Measurements from ENCODE around the gene NFIX.

The NFIX gene

DNA sequence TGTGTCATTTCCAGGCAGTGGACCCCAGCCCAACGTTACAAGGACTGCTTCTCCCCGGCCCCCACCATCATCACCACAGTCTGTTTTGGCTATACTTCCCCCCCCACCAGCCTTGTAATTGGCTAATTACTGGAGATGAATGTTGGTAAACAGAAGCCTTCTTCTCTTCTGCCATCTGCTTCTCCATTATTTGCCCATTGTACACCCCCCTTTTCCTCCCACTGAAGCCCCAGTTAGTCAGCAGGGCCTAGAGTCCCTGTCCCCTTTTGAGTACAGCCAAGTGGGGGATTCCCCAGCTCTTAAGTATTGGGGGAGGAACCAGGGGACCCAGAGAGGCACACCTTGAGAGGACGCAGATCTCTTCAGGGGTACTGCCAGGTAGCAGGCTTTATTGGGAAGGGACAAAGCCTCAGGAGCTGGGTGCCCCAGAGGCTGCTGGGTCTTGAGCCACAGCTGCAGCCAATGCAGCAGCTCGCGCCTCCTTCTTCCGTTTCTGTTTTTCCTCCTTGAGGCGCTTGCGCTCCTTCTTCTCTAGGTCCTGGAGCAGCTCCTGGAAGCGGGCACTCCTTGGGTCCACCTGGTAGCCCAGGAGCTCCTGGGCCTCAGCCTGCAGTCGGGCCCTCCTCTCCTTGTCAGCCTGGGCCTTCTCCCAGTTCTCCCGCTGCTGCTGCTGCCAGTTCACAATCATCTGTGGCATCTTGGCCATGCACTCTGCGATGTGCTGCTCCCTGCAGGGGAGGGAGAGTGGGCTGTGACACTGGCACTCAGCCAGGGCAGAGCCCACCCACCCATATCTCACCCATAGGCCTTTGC, 41.3 kb upstream of the NFIX start:
- TF ChIP-seq GATA3 (IDR thresholded peaks at IDR 0.05; ENCODE audit: low read depth, low read length) (no peak), GATA2 (IDR thresholded peaks at IDR 0.05; ENCODE audit: low read depth, low read length) (0 out of 2 replicates have a peak, but pooled peaks have one; percentile 31)

GRCh38 chr19:12954612-12954962, 40.7 kb upstream of the NFIX start:
- TF ChIP-seq GATA3 (IDR thresholded peaks at IDR 0.05; ENCODE audit: low read depth, low read length) (no peak), GATA2 (IDR thresholded peaks at IDR 0.05; ENCODE audit: low read depth, low read length) (no peak)

DNA sequence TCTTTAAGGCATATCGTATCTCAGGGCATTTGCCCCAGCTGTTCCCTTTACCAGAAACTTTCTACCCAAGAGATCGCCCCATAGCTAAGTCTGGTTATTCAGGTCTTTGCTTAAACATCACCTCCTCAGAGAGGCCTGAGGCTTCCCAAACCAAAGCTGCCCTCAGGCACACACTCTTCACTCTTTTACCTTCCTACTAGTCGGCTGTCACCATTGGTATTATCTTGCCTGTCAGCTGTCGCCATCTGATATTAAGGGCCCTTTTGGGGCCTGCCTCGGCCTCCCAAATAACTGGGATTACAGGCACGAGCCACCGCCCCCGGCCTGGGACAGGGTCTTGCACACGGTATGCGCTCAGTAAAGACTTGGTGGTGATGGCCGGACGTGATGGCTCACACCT, 39.3 kb upstream of the NFIX start:
- no peak for TF ChIP-seq GATA3 (IDR thresholded peaks at IDR 0.05; ENCODE audit: low read depth, low read length)
- no peak for TF ChIP-seq GATA2 (IDR thresholded peaks at IDR 0.05; ENCODE audit: low read depth, low read length)

GRCh38 chr19:12956446-12957388, 38.6 kb upstream of the NFIX start, which contains the start of gene GADD45GIP1:
Gene GADD45GIP1 (minus strand): TSS chr19:12957223. CDS start chr19:12957212, 11 bp downstream.
- TF ChIP-seq GATA3 (IDR thresholded peaks at IDR 0.05; ENCODE audit: low read depth, low read length) = no peak
- no peak for TF ChIP-seq GATA2 (IDR thresholded peaks at IDR 0.05; ENCODE audit: low read depth, low read length)

- TF ChIP-seq GATA2 (IDR thresholded peaks at IDR 0.05; ENCODE audit: low read depth, low read length) (no peak), GATA3 (IDR thresholded peaks at IDR 0.05; ENCODE audit: low read depth, low read length) (no peak)
Observed at GRCh38 chr19:12959481-12959880, 35.8 kb upstream of the NFIX start.

- no peak for TF ChIP-seq GATA3 (IDR thresholded peaks at IDR 0.05; ENCODE audit: low read depth, low read length)
- TF ChIP-seq GATA2 (IDR thresholded peaks at IDR 0.05; ENCODE audit: low read depth, low read length) = no peak
Observed at GRCh38 chr19:12965017-12965811, 30.1 kb upstream of the NFIX start.

DNA sequence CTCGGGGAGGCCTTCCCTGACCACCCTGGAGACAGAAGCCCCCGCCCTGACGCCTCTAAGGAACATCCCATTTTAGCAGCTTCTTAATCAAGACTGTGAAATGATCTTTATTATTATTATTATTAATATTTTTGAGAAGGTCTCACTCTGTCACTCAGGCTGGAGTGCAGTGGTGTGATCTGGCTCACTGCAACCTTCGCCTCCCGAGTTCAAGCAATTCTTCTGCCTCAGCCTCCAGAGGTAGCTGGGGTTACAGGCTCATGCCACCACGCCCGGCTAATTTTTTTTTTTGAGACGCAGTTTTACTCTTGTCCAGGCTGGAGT, 29.5 kb upstream of the NFIX start:
- TF ChIP-seq GATA2 (IDR thresholded peaks at IDR 0.05; ENCODE audit: low read depth, low read length) = no peak
- no peak for TF ChIP-seq GATA3 (IDR thresholded peaks at IDR 0.05; ENCODE audit: low read depth, low read length)

GRCh38 chr19:12967907-12968306, 27.4 kb upstream of the NFIX start:
- TF ChIP-seq GATA3 (IDR thresholded peaks at IDR 0.05; ENCODE audit: low read depth, low read length) = no peak
- TF ChIP-seq GATA2 (IDR thresholded peaks at IDR 0.05; ENCODE audit: low read depth, low read length) = no peak

GRCh38 chr19:12969292-12969988, 25.8 kb upstream of the NFIX start, which contains the start of gene DAND5:
Gene DAND5 (plus strand): TSS chr19:12969576. CDS start chr19:12969661, 85 bp downstream.
- no peak for TF ChIP-seq GATA3 (IDR thresholded peaks at IDR 0.05; ENCODE audit: low read depth, low read length)
- no peak for TF ChIP-seq GATA2 (IDR thresholded peaks at IDR 0.05; ENCODE audit: low read depth, low read length)

DNA sequence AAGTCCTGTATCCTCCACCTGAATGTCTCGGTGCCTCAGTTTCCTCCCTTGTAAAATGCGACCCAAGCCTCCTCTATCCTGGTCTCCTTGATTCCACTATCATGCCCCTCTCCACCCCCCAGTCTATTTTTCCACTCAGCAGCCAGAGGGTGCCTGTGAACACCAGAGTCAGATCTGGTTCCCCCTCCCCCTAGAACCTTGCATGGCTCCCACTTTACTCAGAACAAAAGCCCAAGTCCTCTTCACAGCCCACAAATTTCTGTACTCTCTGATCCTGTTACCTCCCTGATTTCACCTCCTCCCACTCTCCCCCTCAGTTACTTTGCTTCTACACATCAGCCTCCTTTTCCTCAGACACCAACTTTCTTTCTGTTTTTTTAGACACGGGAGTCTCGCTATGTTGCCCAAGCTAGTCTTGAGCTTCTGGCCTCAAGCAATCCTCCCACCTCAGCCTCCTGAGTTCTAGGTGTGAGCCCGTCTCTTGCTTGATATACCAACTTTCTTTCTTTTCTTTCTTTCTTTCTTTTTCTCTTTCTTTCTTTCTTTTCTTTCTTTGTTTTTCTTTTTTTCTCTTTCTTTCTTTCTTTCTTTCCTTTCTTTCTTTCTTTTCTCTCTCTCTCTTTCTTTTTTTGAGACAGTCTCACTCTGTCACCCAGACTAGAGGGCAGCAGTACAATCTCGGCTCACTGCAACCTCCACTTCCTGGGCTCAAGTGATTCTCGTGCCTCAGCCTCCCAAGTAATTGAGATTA, 25.0 kb upstream of the NFIX start:
- TF ChIP-seq GATA2 (IDR thresholded peaks at IDR 0.05; ENCODE audit: low read depth, low read length) (no peak), GATA3 (IDR thresholded peaks at IDR 0.05; ENCODE audit: low read depth, low read length) (no peak)

GRCh38 chr19:12973236-12973635, 22.0 kb upstream of the NFIX start:
- TF ChIP-seq GATA2 (IDR thresholded peaks at IDR 0.05; ENCODE audit: low read depth, low read length) (no peak), GATA3 (IDR thresholded peaks at IDR 0.05; ENCODE audit: low read depth, low read length) (no peak)

GRCh38 chr19:12974301-12975220, 20.7 kb upstream of the NFIX start:
- TF ChIP-seq GATA3 (IDR thresholded peaks at IDR 0.05; ENCODE audit: low read depth, low read length) = no peak
- TF ChIP-seq GATA2 (IDR thresholded peaks at IDR 0.05; ENCODE audit: low read depth, low read length) = no peak
